IPS-20b (cell line): ENCODE results near the gene PTPRM.

Source experiments
- H3K27ac ChIP-seq: one replicate; pipeline ENCODE4 v1.5.1; 2013; ENCODE audit warnings: low read length
- H3K27me3 ChIP-seq: 2 replicates; pipeline ENCODE4 v1.6.1; 2013; ENCODE audit warnings: mild to moderate bottlenecking, low read length, inconsistent platforms; ENCODE audit not compliant: insufficient read depth
- H3K36me3 ChIP-seq: 2 replicates; pipeline ENCODE4 v1.6.1; 2013; ENCODE audit warnings: low read depth, mild to moderate bottlenecking, inconsistent platforms, low read length, moderate library complexity; ENCODE audit not compliant: insufficient read depth
- H3K4me1 ChIP-seq: 2 replicates; pipeline ENCODE4 v1.6.1; 2013; ENCODE audit warnings: mild to moderate bottlenecking, control low read depth, inconsistent platforms, low read length, moderate library complexity; ENCODE audit not compliant: insufficient read depth
- H3K4me3 ChIP-seq: 2 replicates; pipeline ENCODE4 v1.5.1; 2013; ENCODE audit warnings: mild to moderate bottlenecking, low read length, inconsistent platforms
- H3K9ac ChIP-seq: 2 replicates; pipeline ENCODE4 v1.6.1; 2013; ENCODE audit warnings: low read depth, mild to moderate bottlenecking, inconsistent platforms, low read length, moderate library complexity
- H3K9me3 ChIP-seq: 2 replicates; pipeline ENCODE4 v1.6.1; 2013; ENCODE audit warnings: mild to moderate bottlenecking, low read depth, low read length, inconsistent platforms; ENCODE audit not compliant: insufficient read depth

The PTPRM gene

GRCh38 chr18:7923105-7923504 lies 356.0 kb downstream of the PTPRM start:
- no peaks in the 10 kb centered on the region for H3K9me3 ChIP-seq
- no peak overlapping the region for H3K9ac ChIP-seq
- no peaks in the 10 kb centered on the region for H3K27me3 ChIP-seq
- no peak overlapping the region for H3K4me3 ChIP-seq
- no peak overlapping the region for H3K27ac ChIP-seq
- peaks cover 5% of the 10 kb centered on the region; the same call in 1 of the 2 replicates for H3K4me1 ChIP-seq
- H3K36me3 ChIP-seq = no peaks in the 10 kb centered on the region

DNA sequence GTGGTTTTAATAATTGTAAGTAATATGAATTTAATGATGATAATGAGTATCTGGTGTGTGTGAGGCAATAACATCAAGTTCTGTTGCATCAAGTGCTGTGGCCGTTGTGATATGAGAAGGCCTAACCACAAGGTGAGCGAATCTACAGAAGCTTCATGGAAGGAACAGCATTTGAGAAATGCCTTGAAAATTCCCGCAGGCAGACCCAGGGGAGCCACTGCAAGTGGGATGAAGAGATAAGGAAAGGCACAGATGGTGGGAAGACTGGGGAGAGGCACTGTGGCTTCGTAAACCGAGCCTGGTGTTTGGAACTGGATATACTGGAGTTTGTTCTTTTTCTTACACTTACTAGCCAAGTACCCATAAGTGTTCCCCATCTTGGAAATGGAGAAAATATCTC lies 357.5 kb downstream of the PTPRM start:
- H3K36me3 ChIP-seq = no peaks in the 10 kb centered on the region
- no peaks in the 10 kb centered on the region for H3K27me3 ChIP-seq
- H3K4me3 ChIP-seq = no peak overlapping the region
- no peak overlapping the region for H3K9ac ChIP-seq
- H3K4me1 ChIP-seq = peaks cover 5% of the 10 kb centered on the region; the same call in 1 of the 2 replicates
- H3K27ac ChIP-seq = no peak overlapping the region
- no peaks in the 10 kb centered on the region for H3K9me3 ChIP-seq

DNA sequence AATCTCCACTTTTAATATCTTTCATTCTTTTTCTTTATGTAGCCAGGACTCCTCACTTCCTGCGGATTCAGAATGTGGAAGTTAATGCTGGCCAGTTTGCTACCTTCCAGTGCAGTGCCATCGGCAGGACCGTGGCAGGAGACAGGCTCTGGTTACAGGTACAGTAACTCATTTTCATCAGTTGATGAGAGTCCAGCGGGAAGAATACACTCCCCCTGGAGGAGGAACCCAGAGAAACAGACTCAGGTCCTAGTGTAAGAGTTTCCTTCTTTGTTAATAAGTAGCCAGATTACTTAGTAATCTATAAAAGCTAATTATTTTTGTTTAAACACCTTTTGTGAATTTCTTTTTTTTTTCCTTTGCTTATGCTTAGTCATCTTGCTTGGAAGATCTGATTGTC lies 359.4 kb downstream of the PTPRM start:
- H3K36me3 ChIP-seq = no peaks in the 10 kb centered on the region
- H3K27ac ChIP-seq = no peak overlapping the region
- peaks cover 5% of the 10 kb centered on the region; the same call in 1 of the 2 replicates for H3K4me1 ChIP-seq
- no peaks in the 10 kb centered on the region for H3K9me3 ChIP-seq
- H3K9ac ChIP-seq = no peak overlapping the region
- no peak overlapping the region for H3K4me3 ChIP-seq
- H3K27me3 ChIP-seq = no peaks in the 10 kb centered on the region

GRCh38 chr18:7927119-7927518 lies 360.0 kb downstream of the PTPRM start:
- no peaks in the 10 kb centered on the region for H3K27me3 ChIP-seq
- H3K9me3 ChIP-seq = no peaks in the 10 kb centered on the region
- H3K4me3 ChIP-seq = no peak overlapping the region
- no peak overlapping the region for H3K9ac ChIP-seq
- no peaks in the 10 kb centered on the region for H3K36me3 ChIP-seq
- peaks cover 5% of the 10 kb centered on the region; the same call in 1 of the 2 replicates for H3K4me1 ChIP-seq
- H3K27ac ChIP-seq = no peak overlapping the region

DNA sequence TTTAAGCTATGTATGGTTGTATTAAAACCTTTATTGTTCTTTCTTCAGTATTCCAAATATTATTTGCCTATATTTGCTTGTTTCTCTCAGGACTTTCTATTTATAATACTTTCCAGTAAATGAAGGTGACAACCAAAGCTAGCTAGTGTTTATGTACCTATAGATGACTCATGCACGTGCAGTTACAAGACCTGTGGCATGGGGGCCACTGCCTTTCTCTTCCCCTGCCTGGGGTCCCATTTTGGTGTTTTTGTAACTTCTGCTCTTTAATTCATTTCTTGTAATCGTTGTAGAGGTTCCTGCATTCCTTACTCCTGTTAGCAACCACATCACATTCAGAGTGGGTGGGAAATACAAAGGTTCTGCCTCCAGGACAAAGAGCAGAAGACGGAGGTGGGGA lies 364.6 kb downstream of the PTPRM start:
- no peak overlapping the region for H3K9ac ChIP-seq
- no peaks in the 10 kb centered on the region for H3K4me1 ChIP-seq
- no peak overlapping the region for H3K4me3 ChIP-seq
- no peaks in the 10 kb centered on the region for H3K27me3 ChIP-seq
- no peak overlapping the region for H3K27ac ChIP-seq
- no peaks in the 10 kb centered on the region for H3K36me3 ChIP-seq
- peaks cover 1% of the 10 kb centered on the region; the same call in 1 of the 2 replicates for H3K9me3 ChIP-seq

GRCh38 chr18:7937268-7937667 lies 370.2 kb downstream of the PTPRM start:
- Histone ChIP-seq H3K36me3 (no peaks in the 10 kb centered on the region), H3K27ac (no peak overlapping the region), H3K4me3 (no peak overlapping the region), H3K9ac (no peak overlapping the region), H3K9me3 (peaks cover 2% of the 10 kb centered on the region; the same call in 1 of the 2 replicates), H3K4me1 (no peaks in the 10 kb centered on the region), H3K27me3 (no peaks in the 10 kb centered on the region)

GRCh38 chr18:7939521-7939920 lies 372.4 kb downstream of the PTPRM start:
- H3K4me1 ChIP-seq = no peaks in the 10 kb centered on the region
- no peak overlapping the region for H3K27ac ChIP-seq
- no peaks in the 10 kb centered on the region for H3K36me3 ChIP-seq
- H3K9me3 ChIP-seq = peaks cover 2% of the 10 kb centered on the region; the same call in 1 of the 2 replicates
- H3K9ac ChIP-seq = no peak overlapping the region
- H3K27me3 ChIP-seq = no peaks in the 10 kb centered on the region
- H3K4me3 ChIP-seq = no peak overlapping the region

- no peaks in the 10 kb centered on the region for H3K4me1 ChIP-seq
- H3K9ac ChIP-seq = no peak overlapping the region
- H3K4me3 ChIP-seq = no peak overlapping the region
- H3K27me3 ChIP-seq = no peaks in the 10 kb centered on the region
- H3K27ac ChIP-seq = no peak overlapping the region
- H3K36me3 ChIP-seq = no peaks in the 10 kb centered on the region
- H3K9me3 ChIP-seq = peaks cover 2% of the 10 kb centered on the region; the same call in 1 of the 2 replicates
These were observed 373.3 kb downstream of the PTPRM start for GRCh38 chr18:7940379-7940778.

DNA sequence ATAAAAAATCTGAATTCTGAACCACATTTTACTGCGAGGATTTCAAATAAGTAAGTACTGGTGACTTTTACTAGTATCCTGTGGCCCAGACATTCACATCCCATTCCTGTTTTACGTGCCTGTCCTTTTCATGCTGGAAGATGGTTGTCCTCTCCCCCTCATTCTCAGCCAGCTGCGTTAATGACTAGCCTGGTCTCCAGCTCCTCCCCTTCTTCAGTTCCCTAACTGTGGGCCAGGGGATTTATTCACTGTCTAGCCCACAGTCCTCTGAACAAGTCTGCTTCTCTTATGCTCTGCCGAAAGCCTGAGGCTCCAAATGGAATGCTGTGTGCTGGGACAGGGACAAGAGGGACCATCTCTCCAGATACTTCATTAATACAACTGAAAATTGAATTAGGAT lies 373.9 kb downstream of the PTPRM start:
- peaks cover 2% of the 10 kb centered on the region; the same call in 1 of the 2 replicates for H3K9me3 ChIP-seq
- no peak overlapping the region for H3K4me3 ChIP-seq
- no peaks in the 10 kb centered on the region for H3K4me1 ChIP-seq
- H3K27ac ChIP-seq = no peak overlapping the region
- no peaks in the 10 kb centered on the region for H3K27me3 ChIP-seq
- no peak overlapping the region for H3K9ac ChIP-seq
- no peaks in the 10 kb centered on the region for H3K36me3 ChIP-seq

- Histone ChIP-seq H3K9ac (no peak overlapping the region), H3K4me3 (no peak overlapping the region), H3K27ac (no peak overlapping the region), H3K9me3 (peaks cover 2% of the 10 kb centered on the region; the same call in 1 of the 2 replicates), H3K4me1 (no peaks in the 10 kb centered on the region), H3K27me3 (no peaks in the 10 kb centered on the region), H3K36me3 (no peaks in the 10 kb centered on the region)
These were observed 374.4 kb downstream of the PTPRM start for GRCh38 chr18:7941533-7941932.

GRCh38 chr18:7945882-7946281 lies 378.8 kb downstream of the PTPRM start:
- H3K9ac ChIP-seq = no peak overlapping the region
- no peaks in the 10 kb centered on the region for H3K9me3 ChIP-seq
- no peak overlapping the region for H3K27ac ChIP-seq
- H3K27me3 ChIP-seq = no peaks in the 10 kb centered on the region
- peaks cover 4% of the 10 kb centered on the region; the same call in 1 of the 2 replicates for H3K4me1 ChIP-seq
- H3K36me3 ChIP-seq = no peaks in the 10 kb centered on the region
- no peak overlapping the region for H3K4me3 ChIP-seq

GRCh38 chr18:7946734-7947377 lies 379.7 kb downstream of the PTPRM start:
- Histone ChIP-seq H3K27me3 (no peaks in the 10 kb centered on the region), H3K9ac (no peak overlapping the region), H3K9me3 (no peaks in the 10 kb centered on the region), H3K4me1 (peaks cover 4% of the 10 kb centered on the region; the same call in 1 of the 2 replicates), H3K27ac (no peak overlapping the region), H3K4me3 (0 out of 2 replicates have a peak overlapping the region, but pooled peaks have one; percentile 1), H3K36me3 (no peaks in the 10 kb centered on the region)
